Hepatic stellate cell (primary cell): ENCODE results near the gene USP38.
A peak's percentile ranks its signal among the peaks of the same experiment; 100 is the strongest.
"Not testable (repeated sequence)": the region's sequence is repeated elsewhere in the genome, so short reads cannot be mapped to it uniquely, and the experiment has no call there.

Source experiments
- DNase-seq: peaks from one replicate; pipeline ENCODE4 v3.0.0; 2011; ENCODE audit warnings: low spot score

USP38 gene

GRCh38 chr4:143184503-143185252 lies at the start of gene USP38:
Gene USP38, plus strand, starts transcription at chr4:143184917. Its CDS starts 534 bp downstream, at chr4:143185451.
- peak; percentile 84 for DNase-seq

GRCh38 chr4:143135358-143135757 lies 49.4 kb upstream of the USP38 start:
- no peak for DNase-seq

GRCh38 chr4:143140696-143141095 lies 44.0 kb upstream of the USP38 start:
- DNase-seq, result no peak

GRCh38 chr4:143148521-143148920 lies 36.2 kb upstream of the USP38 start:
- DNase-seq, result no peak

GRCh38 chr4:143156853-143157252 lies 27.9 kb upstream of the USP38 start:
- no peak for DNase-seq

GRCh38 chr4:143163614-143164013 lies 21.1 kb upstream of the USP38 start:
- no peak for DNase-seq

- not testable (repeated sequence) for DNase-seq
Observed at GRCh38 chr4:143166722-143167121, 18.0 kb upstream of the USP38 start.

- no peak for DNase-seq
Observed at GRCh38 chr4:143178923-143179322, 5.8 kb upstream of the USP38 start.

GRCh38 chr4:143183513-143184216 lies 1.1 kb upstream of the USP38 start:
- no peak for DNase-seq

- DNase-seq, result no peak
Observed at GRCh38 chr4:143184217-143184502, 557 bp upstream of the USP38 start.

- peak; percentile 7 for DNase-seq
Observed at GRCh38 chr4:143185253-143186107, 763 bp downstream of the USP38 start.

GRCh38 chr4:143186212-143186611 lies 1.5 kb downstream of the USP38 start:
- DNase-seq, result no peak

- no peak for DNase-seq
Observed at GRCh38 chr4:143186649-143187048, 1.9 kb downstream of the USP38 start.

- DNase-seq, result no peak
Observed at GRCh38 chr4:143188136-143189088, 3.7 kb downstream of the USP38 start.

- DNase-seq, result no peak
Observed at GRCh38 chr4:143189528-143189927, 4.8 kb downstream of the USP38 start.

- DNase-seq, result no peak
Observed at GRCh38 chr4:143195581-143195980, 10.9 kb downstream of the USP38 start.

GRCh38 chr4:143196323-143196722 lies 11.6 kb downstream of the USP38 start:
- DNase-seq, result no peak

GRCh38 chr4:143199503-143199902 lies 14.8 kb downstream of the USP38 start:
- no peak for DNase-seq

GRCh38 chr4:143202824-143203223 lies 18.1 kb downstream of the USP38 start:
- DNase-seq, result no peak

- DNase-seq, result no peak
Observed at GRCh38 chr4:143203577-143203976, 18.9 kb downstream of the USP38 start.

GRCh38 chr4:143207555-143207954 lies 22.8 kb downstream of the USP38 start:
- no peak for DNase-seq

GRCh38 chr4:143212566-143212965 lies 27.8 kb downstream of the USP38 start:
- DNase-seq, result no peak
